ENCODE measurements around the gene DUSP15. TPM values are rescaled to one million over a fixed set of nuclear protein-coding genes. Genes with fewer than 3 reads are reported as not detected.

DUSP15 gene
- total and polyA plus RNA-seq, 5 donors from 2014 or later, result not detected

DNA sequence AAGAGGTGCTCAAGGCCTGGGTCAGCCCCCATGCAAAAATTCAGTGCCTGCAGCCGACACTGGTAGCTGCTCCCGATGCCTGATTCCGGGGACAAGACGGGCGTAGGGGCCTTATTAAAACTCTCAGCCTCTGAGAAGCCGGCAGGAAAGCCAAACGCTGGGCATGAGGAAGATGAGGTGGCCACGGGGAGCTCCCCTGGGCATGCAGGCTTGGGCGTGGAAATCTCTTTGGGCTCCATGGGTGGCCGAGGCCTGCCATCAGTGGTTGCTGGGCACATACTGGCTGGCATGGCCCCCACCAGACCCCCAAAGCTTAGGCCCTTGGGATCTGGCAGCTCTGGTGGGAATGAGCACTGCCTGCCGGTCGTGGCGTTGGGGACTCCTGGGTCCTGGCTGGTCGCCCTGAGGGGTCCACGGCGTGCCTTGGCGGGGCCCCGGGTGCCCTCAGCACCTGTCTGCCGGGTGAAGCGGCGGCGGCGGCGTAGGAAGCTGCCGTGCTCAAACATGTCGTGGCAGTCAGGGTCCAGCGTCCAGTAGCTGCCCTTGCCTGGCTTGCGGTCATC, 25.5 kb downstream of the DUSP15 start:
- no peak overlapping the region for H3K27ac Mint-ChIP-seq
- peaks cover 0 to 2% (median 0%) of the 10 kb centered on the region in 4 donors for H3K4me1 Mint-ChIP-seq
- Histone ChIP-seq H3K36me3 (ENCODE audit: control insufficient read depth, insufficient read depth, low read length) (no peaks in the 10 kb centered on the region), H3K27me3 (ENCODE audit: control insufficient read depth, insufficient read depth, low read length) (no peaks in the 10 kb centered on the region), H3K9me3 (ENCODE audit: control insufficient read depth in 2 of 2, low read length in 2 of 2) (no peaks in the 10 kb centered on the region), H3K4me1 (ENCODE audit: control insufficient read depth, insufficient read depth, low read length, poor library complexity, severe bottlenecking) (no peaks in the 10 kb centered on the region), H3K4me3 (ENCODE audit: low read depth, low read length) (no peak overlapping the region), H3K27ac (ENCODE audit: insufficient read depth, low read length, poor library complexity, severe bottlenecking) (no peak overlapping the region)
- no peak for DNase-seq
- no peak overlapping the region for H3K4me3 Mint-ChIP-seq
- no peak for ATAC-seq (ENCODE audit: low read depth in 2 of 2)
- peaks cover 4% of the 10 kb centered on the region for H3K27me3 Mint-ChIP-seq
- H3K36me3 Mint-ChIP-seq, result no peaks in the 10 kb centered on the region
- H3K9me3 Mint-ChIP-seq, result peaks cover 0 to 2% (median 0%) of the 10 kb centered on the region in 7 donors

DNA sequence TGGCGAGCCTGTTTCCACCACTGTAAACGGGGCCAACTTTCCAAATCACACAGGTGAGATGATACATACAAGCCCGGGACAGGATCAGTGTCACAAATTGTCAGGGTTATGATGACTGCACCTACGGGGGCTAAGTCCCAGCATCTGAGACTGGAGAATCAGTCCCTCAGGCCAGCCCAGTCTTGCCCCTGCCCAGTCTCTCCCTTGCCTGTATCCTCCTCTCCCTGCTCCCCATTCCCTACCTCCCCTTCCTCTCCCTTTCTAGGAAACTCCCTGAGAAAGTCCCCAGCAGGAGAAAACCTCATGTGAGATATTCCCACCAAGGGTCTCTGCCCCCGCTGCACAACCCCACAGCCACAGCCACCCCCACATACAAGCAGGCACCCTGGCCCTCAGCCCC, 26.4 kb downstream of the DUSP15 start:
- Histone ChIP-seq H3K27ac (ENCODE audit: insufficient read depth, low read length, poor library complexity, severe bottlenecking) (no peak overlapping the region), H3K4me3 (ENCODE audit: low read depth, low read length) (no peak overlapping the region), H3K36me3 (ENCODE audit: control insufficient read depth, insufficient read depth, low read length) (no peaks in the 10 kb centered on the region), H3K4me1 (ENCODE audit: control insufficient read depth, insufficient read depth, low read length, poor library complexity, severe bottlenecking) (no peaks in the 10 kb centered on the region), H3K27me3 (ENCODE audit: control insufficient read depth, insufficient read depth, low read length) (no peaks in the 10 kb centered on the region), H3K9me3 (ENCODE audit: control insufficient read depth in 2 of 2, low read length in 2 of 2) (no peaks in the 10 kb centered on the region)
- peaks cover 0 to 1% (median 0%) of the 10 kb centered on the region in 7 donors for H3K9me3 Mint-ChIP-seq
- no peak for DNase-seq
- no peaks in the 10 kb centered on the region for H3K36me3 Mint-ChIP-seq
- H3K27ac Mint-ChIP-seq, result no peak overlapping the region
- H3K4me1 Mint-ChIP-seq, result peaks cover 0 to 2% (median 0%) of the 10 kb centered on the region in 4 donors
- peaks cover 4% of the 10 kb centered on the region for H3K27me3 Mint-ChIP-seq
- H3K4me3 Mint-ChIP-seq, result no peak overlapping the region
- no peak for ATAC-seq (ENCODE audit: low read depth in 2 of 2)

DNA sequence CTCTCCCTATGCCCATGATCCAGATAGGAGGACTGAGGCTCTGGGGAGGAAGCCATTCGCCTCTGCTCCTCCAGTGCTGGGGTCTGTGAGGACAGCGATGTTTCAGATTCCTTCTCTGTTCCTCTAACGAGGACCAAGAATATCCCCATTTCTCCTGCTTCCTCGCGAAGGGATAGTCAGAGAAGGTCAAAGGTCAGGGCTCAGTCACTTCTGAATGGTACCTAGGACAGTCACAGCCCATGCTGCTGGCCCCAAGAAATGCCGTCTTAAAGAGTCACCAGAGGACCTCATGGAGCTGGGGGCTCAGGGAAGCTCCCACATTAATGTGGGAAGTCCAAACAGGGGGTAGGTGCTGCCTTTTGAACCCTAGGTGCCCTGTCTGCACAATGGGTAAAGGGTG, 27.0 kb downstream of the DUSP15 start:
- H3K27me3 ChIP-seq (ENCODE audit: control insufficient read depth, insufficient read depth, low read length), result no peaks in the 10 kb centered on the region

DNA sequence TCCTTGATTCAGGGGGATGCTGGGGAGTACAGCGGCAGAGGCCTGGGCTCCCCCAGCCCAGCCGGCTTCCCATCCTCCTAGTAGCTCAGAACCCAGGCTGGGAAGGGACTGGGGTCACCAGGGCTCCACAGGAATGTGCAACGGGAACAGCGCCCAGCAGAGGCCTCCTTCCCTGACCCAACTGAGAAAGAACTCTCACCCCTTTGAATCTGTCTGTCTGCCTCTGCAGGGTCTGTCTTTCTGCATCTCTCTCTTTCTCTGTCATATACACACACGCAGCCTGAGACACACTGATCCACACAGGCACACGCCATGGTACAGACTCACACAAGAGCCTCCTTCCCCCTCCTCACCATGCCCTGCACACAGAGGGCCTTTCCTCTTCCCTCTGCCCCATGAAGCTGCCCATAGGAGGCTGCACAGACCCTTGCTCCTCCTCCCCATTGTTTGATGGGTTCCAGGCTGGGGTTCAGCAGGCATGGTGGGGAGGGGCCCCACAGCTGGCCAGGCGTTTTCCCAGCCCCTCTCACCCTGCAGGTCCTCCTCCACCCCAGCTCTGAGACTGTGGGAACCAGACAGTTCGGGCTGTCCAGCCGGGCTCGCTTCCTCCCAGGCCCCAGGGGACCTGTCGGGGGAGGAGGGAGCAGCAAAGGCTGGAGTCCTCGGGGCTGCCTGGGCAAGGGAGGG, 27.7 kb downstream of the DUSP15 start:
- no peaks in the 10 kb centered on the region for H3K9me3 Mint-ChIP-seq
- ATAC-seq (ENCODE audit: low read depth in 2 of 2) (no peak), DNase-seq (no peak)
- no peaks in the 10 kb centered on the region for H3K9me3 ChIP-seq (ENCODE audit: control insufficient read depth in 2 of 2, low read length in 2 of 2)
- H3K27me3 Mint-ChIP-seq, result peaks cover 3% of the 10 kb centered on the region
- no peaks in the 10 kb centered on the region for H3K4me1 ChIP-seq (ENCODE audit: control insufficient read depth, insufficient read depth, low read length, poor library complexity, severe bottlenecking)
- no peak overlapping the region for H3K4me3 Mint-ChIP-seq
- H3K36me3 ChIP-seq (ENCODE audit: control insufficient read depth, insufficient read depth, low read length), result no peaks in the 10 kb centered on the region
- H3K36me3 Mint-ChIP-seq, result no peaks in the 10 kb centered on the region
- H3K4me1 Mint-ChIP-seq, result peaks cover 0 to 2% (median 0%) of the 10 kb centered on the region in 4 donors
- no peak overlapping the region for H3K27ac Mint-ChIP-seq
- no peak overlapping the region for H3K4me3 ChIP-seq (ENCODE audit: low read depth, low read length)
- no peak overlapping the region for H3K27ac ChIP-seq (ENCODE audit: insufficient read depth, low read length, poor library complexity, severe bottlenecking)
- H3K27me3 ChIP-seq (ENCODE audit: control insufficient read depth, insufficient read depth, low read length), result no peaks in the 10 kb centered on the region

More for the DNA sequence above, 27.0 kb downstream of the DUSP15 start:
- Histone ChIP-seq H3K4me3 (ENCODE audit: low read depth, low read length) (no peak overlapping the region), H3K9me3 (ENCODE audit: control insufficient read depth in 2 of 2, low read length in 2 of 2) (no peaks in the 10 kb centered on the region), H3K4me1 (ENCODE audit: control insufficient read depth, insufficient read depth, low read length, poor library complexity, severe bottlenecking) (no peaks in the 10 kb centered on the region), H3K27ac (ENCODE audit: insufficient read depth, low read length, poor library complexity, severe bottlenecking) (no peak overlapping the region), H3K36me3 (ENCODE audit: control insufficient read depth, insufficient read depth, low read length) (no peaks in the 10 kb centered on the region)
- H3K9me3 Mint-ChIP-seq, result no peaks in the 10 kb centered on the region
- peaks cover 0 to 2% (median 0%) of the 10 kb centered on the region in 4 donors for H3K4me1 Mint-ChIP-seq
- DNase-seq (no peak), ATAC-seq (ENCODE audit: low read depth in 2 of 2) (no peak)
- H3K27me3 Mint-ChIP-seq, result peaks cover 4% of the 10 kb centered on the region
- H3K27ac Mint-ChIP-seq, result no peak overlapping the region
- H3K36me3 Mint-ChIP-seq, result no peaks in the 10 kb centered on the region
- H3K4me3 Mint-ChIP-seq, result no peak overlapping the region

DNA sequence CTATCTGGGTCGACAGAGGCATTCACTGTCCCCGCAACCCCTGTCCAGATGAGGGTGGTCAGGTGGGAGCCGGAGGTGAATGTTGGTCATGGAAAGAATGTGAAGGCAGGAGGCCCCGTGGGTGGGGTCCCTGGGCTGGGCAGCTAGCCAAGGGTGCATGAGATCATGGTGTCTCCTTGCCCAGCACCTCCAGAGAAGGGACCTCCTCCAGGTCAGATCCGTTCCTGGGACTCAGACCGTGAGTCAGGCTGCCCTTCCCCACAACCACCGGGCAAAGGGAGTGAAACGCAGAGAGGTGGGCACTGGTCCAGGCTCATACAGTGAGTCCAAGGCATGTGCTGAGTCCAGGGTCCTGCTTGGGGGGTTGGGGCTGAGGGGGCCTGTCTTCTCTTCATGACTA, 28.4 kb downstream of the DUSP15 start:
- Histone ChIP-seq H3K9me3 (ENCODE audit: control insufficient read depth in 2 of 2, low read length in 2 of 2) (no peaks in the 10 kb centered on the region), H3K36me3 (ENCODE audit: control insufficient read depth, insufficient read depth, low read length) (no peaks in the 10 kb centered on the region), H3K4me3 (ENCODE audit: low read depth, low read length) (no peak overlapping the region), H3K27ac (ENCODE audit: insufficient read depth, low read length, poor library complexity, severe bottlenecking) (no peak overlapping the region), H3K4me1 (ENCODE audit: control insufficient read depth, insufficient read depth, low read length, poor library complexity, severe bottlenecking) (no peaks in the 10 kb centered on the region), H3K27me3 (ENCODE audit: control insufficient read depth, insufficient read depth, low read length) (no peaks in the 10 kb centered on the region)
- H3K4me3 Mint-ChIP-seq, result no peak overlapping the region
- H3K27me3 Mint-ChIP-seq, result no peaks in the 10 kb centered on the region
- no peaks in the 10 kb centered on the region for H3K9me3 Mint-ChIP-seq
- ATAC-seq (ENCODE audit: low read depth in 2 of 2) (no peak), DNase-seq (no peak)
- H3K27ac Mint-ChIP-seq, result no peak overlapping the region
- no peaks in the 10 kb centered on the region for H3K36me3 Mint-ChIP-seq
- H3K4me1 Mint-ChIP-seq, result peaks cover 0 to 2% (median 0%) of the 10 kb centered on the region in 4 donors

DNA sequence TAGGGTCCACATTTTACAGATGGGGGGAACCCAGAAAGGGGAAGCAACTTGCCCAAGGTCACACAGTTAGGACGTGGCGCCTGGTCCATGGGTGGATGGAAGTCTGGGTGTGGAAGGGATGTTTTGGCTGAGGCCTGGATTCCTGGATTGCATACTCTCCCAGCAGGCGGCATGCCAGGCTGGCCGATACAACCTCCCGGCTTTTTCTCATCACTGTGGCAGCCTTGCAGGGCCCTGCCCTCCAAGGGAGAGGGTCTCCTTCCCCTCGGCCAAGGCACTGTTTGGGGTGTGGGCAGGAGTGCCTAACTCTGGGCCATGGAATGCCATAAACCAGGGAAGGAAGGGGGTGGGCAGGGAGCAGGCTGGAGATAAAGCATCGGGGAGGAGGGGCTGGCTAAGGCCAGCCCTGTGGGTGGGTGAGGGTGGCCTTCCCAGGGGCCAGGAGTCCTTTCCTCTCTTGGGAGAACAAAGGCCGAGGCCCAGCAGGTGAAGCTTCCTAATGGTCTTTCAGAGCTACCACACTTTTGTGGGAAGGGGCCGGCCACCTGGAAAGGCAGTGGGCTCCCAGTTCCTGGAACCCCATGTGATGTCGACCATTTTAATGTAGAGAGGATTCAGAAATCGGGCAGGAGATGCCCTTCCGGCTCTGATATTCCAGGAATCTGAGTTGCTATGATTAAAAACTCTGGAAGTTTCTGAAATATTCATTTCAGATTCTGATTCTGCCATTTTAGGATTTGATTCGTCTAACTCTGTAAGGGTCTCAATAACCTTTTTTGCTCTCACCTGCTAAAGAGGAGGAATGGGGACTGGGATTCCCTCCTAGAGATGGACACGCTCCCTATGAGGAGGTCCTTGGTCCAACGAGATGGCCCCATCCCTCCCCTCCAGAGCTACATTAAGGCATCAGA, 29.2 kb downstream of the DUSP15 start:
- Mint-ChIP-seq H3K27me3 (no peaks in the 10 kb centered on the region), H3K4me1 (peaks cover 0 to 4% (median 2%) of the 10 kb centered on the region in 4 donors), H3K36me3 (no peaks in the 10 kb centered on the region), H3K9me3 (no peaks in the 10 kb centered on the region), H3K27ac (no peak overlapping the region), H3K4me3 (no peak overlapping the region)
- Histone ChIP-seq H3K27me3 (ENCODE audit: control insufficient read depth, insufficient read depth, low read length) (no peaks in the 10 kb centered on the region), H3K4me3 (ENCODE audit: low read depth, low read length) (no peak overlapping the region), H3K36me3 (ENCODE audit: control insufficient read depth, insufficient read depth, low read length) (no peaks in the 10 kb centered on the region), H3K4me1 (ENCODE audit: control insufficient read depth, insufficient read depth, low read length, poor library complexity, severe bottlenecking) (peaks cover 2% of the 10 kb centered on the region), H3K9me3 (ENCODE audit: control insufficient read depth in 2 of 2, low read length in 2 of 2) (no peaks in the 10 kb centered on the region), H3K27ac (ENCODE audit: insufficient read depth, low read length, poor library complexity, severe bottlenecking) (no peak overlapping the region)
- ATAC-seq (ENCODE audit: low read depth in 2 of 2) (no peak), DNase-seq (no peak)

DNA sequence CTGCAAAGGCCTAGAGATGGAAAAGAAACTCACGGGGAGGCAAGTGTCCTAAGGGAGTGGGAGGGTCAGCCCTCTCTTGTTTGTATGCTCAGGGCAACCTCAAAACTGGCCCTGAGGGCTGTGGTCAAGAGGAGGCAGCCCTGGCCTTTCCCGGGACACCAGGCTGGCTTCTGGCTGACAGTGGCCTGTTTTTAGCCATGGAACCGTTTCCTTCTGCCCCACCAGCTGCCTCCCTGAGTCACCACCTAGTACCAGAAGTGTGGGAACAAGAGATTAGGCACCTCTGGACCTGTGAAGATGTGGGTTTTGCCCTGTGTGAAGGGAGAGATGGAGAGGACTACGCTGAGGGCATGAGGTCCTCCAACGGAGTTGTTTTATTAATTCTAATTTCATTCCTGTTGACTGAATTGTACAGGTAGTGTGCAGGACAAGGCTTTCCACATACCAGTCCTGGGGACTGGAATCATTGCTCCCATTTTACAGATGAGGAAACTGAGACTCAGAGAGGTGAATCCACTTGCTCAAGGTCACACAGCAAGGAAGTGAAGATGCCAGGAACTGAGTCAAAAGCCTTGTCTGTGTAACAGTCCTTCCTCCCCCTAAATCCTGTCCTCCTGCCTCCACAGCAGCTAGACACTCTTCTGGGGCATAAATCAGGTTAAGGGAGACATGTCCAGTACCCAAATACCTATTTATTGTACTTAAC, 30.4 kb downstream of the DUSP15 start:
- H3K27ac ChIP-seq (ENCODE audit: insufficient read depth, low read length, poor library complexity, severe bottlenecking), result no peak overlapping the region
- H3K4me1 ChIP-seq (ENCODE audit: control insufficient read depth, insufficient read depth, low read length, poor library complexity, severe bottlenecking), result peaks cover 8% of the 10 kb centered on the region
- H3K27me3 ChIP-seq (ENCODE audit: control insufficient read depth, insufficient read depth, low read length), result no peaks in the 10 kb centered on the region
- Mint-ChIP-seq H3K36me3 (no peaks in the 10 kb centered on the region), H3K27me3 (no peaks in the 10 kb centered on the region), H3K4me3 (no peak overlapping the region), H3K9me3 (no peaks in the 10 kb centered on the region), H3K27ac (no peak overlapping the region), H3K4me1 (peaks cover 0 to 7% (median 3%) of the 10 kb centered on the region in 4 donors)
- H3K36me3 ChIP-seq (ENCODE audit: control insufficient read depth, insufficient read depth, low read length), result no peaks in the 10 kb centered on the region
- DNase-seq (no peak), ATAC-seq (ENCODE audit: low read depth in 2 of 2) (no peak)
- no peak overlapping the region for H3K4me3 ChIP-seq (ENCODE audit: low read depth, low read length)
- no peaks in the 10 kb centered on the region for H3K9me3 ChIP-seq (ENCODE audit: control insufficient read depth in 2 of 2, low read length in 2 of 2)

All from CD4-positive, CD25-positive, alpha-beta regulatory T cell (primary cell).